GM12875 (cell line): ENCODE data around the gene PFDN5.
A peak's percentile ranks its signal among the peaks of the same experiment; 100 is the strongest.

Experiments
- H3K4me3 ChIP-seq: one replicate; pipeline ENCODE4 v1.5.1; 2011; ENCODE audit warnings: low read depth, low read length, control low read depth
- CTCF ChIP-seq: IDR thresholded peaks from 2 replicates; pipeline ENCODE4 v1.5.1; 2011; ENCODE audit warnings: low read depth, mild to moderate bottlenecking, control low read depth, inconsistent platforms, low read length, moderate library complexity, borderline replicate concordance; ENCODE audit not compliant: insufficient read depth

PFDN5 gene

GRCh38 chr12:53268630-53269562 lies 26.4 kb upstream of the PFDN5 start:
- peak overlapping the region; percentile 78 for H3K4me3 ChIP-seq
- TF ChIP-seq CTCF, result no peak

- no peak for TF ChIP-seq CTCF
- no peak overlapping the region for H3K4me3 ChIP-seq
Measured at GRCh38 chr12:53274445-53274844, 20.9 kb upstream of the PFDN5 start.

DNA sequence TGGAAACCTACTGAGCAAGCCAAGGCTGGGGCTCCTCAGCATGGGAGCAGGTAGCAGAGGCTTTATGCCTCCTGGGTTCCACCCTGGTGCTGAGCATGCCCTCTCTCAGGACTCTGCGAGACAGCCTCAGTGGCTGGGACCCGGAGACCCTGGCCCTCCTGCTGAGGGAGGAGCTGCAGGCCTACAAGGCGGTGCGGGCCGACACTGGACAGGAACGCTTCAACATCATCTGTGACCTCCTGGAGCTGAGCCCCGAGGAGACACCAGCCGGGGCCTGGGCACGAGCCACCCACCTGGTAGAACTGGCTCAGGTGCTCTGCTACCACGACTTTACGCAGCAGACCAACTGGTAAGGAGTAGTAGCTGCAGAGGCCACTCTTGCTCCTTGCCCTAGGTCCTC lies 18.8 kb upstream of the PFDN5 start:
- H3K4me3 ChIP-seq, result no peak overlapping the region
- TF ChIP-seq CTCF, result no peak

- H3K4me3 ChIP-seq, result no peak overlapping the region
- no peak for TF ChIP-seq CTCF
Measured at GRCh38 chr12:53277981-53278380, 17.4 kb upstream of the PFDN5 start.

- no peak overlapping the region for H3K4me3 ChIP-seq
- no peak for TF ChIP-seq CTCF
Measured at GRCh38 chr12:53279283-53279869, 16.0 kb upstream of the PFDN5 start.

- no peak for TF ChIP-seq CTCF
- no peak overlapping the region for H3K4me3 ChIP-seq
Measured at GRCh38 chr12:53279888-53280498, 15.3 kb upstream of the PFDN5 start.
